ENCODE data around the gene INPP5D.

DNA sequence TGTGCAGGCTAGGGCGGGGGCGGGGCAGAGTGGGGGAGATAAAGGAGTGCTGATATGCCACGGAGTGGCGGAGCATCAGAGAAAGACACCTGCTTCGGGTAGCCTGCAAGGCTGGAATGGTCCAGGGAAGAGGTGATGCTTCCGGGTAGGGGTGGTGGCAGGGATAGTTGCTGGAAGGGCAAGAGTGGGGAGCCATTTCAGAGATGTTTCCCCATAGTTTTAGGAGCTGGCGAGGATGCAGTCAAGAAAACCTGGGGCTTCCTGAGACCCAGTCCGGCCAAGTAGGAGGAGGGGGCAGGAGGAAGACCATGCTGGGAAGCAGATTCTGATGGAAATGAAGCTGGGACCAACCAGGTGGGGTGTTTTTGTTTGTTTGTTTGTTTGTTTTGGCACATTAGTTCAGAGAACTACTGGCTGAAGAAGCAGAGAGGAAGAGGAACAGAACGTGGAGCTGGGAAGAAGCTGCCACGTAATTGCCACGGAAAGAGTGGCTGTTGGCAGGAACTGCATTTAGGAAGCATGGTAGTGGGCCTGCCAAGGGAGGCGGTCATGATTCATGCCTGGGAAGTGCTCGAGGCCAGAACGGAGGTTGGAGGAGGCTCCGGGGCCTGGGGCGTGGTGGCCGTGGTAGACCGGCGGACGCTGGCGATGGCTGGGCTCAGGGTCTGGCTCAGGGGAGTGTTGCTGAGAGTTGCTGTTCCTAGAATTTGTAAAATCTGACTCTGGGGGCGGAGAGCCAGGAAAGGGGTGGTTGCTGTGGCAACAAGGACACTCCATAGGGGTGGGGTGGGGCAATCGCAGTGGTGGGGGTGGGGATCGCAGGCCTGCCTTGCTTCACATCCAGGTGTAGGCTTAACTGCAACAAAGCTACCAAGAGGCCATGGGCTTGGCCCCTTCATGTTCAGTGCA, 8.6 kb upstream of the INPP5D start:
- TF ChIP-seq, protein P1, sequence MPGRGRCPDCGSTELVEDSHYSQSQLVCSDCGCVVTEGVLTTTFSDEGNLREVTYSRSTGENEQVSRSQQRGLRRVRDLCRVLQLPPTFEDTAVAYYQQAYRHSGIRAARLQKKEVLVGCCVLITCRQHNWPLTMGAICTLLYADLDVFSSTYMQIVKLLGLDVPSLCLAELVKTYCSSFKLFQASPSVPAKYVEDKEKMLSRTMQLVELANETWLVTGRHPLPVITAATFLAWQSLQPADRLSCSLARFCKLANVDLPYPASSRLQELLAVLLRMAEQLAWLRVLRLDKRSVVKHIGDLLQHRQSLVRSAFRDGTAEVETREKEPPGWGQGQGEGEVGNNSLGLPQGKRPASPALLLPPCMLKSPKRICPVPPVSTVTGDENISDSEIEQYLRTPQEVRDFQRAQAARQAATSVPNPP (CRISPR knock-in tag; IDR thresholded peaks at IDR 0.05) = no peak
- TF ChIP-seq CENPT (CRISPR knock-in tag; IDR thresholded peaks at IDR 0.05; ENCODE audit: low read depth) (no peak), NFIC (IDR thresholded peaks at IDR 0.05; ENCODE audit: low read length) (no peak), PTBP1 (IDR thresholded peaks at IDR 0.05; ENCODE audit: low read depth, low read length, poor library complexity, severe bottlenecking) (no peak), IRF2 (CRISPR knock-in tag; IDR thresholded peaks at IDR 0.05) (no peak), MAFK (conservative IDR thresholded peaks at IDR 0.05 in 1 of 2, IDR thresholded peaks at IDR 0.05 in 1 of 2; ENCODE audit: low read length in 2 of 2) (no peak), MYNN (CRISPR knock-in tag; IDR thresholded peaks at IDR 0.05; ENCODE audit: low read depth) (no peak)
- TF ChIP-seq, protein P2, sequence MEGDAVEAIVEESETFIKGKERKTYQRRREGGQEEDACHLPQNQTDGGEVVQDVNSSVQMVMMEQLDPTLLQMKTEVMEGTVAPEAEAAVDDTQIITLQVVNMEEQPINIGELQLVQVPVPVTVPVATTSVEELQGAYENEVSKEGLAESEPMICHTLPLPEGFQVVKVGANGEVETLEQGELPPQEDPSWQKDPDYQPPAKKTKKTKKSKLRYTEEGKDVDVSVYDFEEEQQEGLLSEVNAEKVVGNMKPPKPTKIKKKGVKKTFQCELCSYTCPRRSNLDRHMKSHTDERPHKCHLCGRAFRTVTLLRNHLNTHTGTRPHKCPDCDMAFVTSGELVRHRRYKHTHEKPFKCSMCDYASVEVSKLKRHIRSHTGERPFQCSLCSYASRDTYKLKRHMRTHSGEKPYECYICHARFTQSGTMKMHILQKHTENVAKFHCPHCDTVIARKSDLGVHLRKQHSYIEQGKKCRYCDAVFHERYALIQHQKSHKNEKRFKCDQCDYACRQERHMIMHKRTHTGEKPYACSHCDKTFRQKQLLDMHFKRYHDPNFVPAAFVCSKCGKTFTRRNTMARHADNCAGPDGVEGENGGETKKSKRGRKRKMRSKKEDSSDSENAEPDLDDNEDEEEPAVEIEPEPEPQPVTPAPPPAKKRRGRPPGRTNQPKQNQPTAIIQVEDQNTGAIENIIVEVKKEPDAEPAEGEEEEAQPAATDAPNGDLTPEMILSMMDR (CRISPR knock-in tag; IDR thresholded peaks at IDR 0.05) = no peak
- TF ChIP-seq, protein P3, sequence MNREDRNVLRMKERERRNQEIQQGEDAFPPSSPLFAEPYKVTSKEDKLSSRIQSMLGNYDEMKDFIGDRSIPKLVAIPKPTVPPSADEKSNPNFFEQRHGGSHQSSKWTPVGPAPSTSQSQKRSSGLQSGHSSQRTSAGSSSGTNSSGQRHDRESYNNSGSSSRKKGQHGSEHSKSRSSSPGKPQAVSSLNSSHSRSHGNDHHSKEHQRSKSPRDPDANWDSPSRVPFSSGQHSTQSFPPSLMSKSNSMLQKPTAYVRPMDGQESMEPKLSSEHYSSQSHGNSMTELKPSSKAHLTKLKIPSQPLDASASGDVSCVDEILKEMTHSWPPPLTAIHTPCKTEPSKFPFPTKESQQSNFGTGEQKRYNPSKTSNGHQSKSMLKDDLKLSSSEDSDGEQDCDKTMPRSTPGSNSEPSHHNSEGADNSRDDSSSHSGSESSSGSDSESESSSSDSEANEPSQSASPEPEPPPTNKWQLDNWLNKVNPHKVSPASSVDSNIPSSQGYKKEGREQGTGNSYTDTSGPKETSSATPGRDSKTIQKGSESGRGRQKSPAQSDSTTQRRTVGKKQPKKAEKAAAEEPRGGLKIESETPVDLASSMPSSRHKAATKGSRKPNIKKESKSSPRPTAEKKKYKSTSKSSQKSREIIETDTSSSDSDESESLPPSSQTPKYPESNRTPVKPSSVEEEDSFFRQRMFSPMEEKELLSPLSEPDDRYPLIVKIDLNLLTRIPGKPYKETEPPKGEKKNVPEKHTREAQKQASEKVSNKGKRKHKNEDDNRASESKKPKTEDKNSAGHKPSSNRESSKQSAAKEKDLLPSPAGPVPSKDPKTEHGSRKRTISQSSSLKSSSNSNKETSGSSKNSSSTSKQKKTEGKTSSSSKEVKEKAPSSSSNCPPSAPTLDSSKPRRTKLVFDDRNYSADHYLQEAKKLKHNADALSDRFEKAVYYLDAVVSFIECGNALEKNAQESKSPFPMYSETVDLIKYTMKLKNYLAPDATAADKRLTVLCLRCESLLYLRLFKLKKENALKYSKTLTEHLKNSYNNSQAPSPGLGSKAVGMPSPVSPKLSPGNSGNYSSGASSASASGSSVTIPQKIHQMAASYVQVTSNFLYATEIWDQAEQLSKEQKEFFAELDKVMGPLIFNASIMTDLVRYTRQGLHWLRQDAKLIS (CRISPR knock-in tag; IDR thresholded peaks at IDR 0.05) = no peak
- TF ChIP-seq, protein P4, sequence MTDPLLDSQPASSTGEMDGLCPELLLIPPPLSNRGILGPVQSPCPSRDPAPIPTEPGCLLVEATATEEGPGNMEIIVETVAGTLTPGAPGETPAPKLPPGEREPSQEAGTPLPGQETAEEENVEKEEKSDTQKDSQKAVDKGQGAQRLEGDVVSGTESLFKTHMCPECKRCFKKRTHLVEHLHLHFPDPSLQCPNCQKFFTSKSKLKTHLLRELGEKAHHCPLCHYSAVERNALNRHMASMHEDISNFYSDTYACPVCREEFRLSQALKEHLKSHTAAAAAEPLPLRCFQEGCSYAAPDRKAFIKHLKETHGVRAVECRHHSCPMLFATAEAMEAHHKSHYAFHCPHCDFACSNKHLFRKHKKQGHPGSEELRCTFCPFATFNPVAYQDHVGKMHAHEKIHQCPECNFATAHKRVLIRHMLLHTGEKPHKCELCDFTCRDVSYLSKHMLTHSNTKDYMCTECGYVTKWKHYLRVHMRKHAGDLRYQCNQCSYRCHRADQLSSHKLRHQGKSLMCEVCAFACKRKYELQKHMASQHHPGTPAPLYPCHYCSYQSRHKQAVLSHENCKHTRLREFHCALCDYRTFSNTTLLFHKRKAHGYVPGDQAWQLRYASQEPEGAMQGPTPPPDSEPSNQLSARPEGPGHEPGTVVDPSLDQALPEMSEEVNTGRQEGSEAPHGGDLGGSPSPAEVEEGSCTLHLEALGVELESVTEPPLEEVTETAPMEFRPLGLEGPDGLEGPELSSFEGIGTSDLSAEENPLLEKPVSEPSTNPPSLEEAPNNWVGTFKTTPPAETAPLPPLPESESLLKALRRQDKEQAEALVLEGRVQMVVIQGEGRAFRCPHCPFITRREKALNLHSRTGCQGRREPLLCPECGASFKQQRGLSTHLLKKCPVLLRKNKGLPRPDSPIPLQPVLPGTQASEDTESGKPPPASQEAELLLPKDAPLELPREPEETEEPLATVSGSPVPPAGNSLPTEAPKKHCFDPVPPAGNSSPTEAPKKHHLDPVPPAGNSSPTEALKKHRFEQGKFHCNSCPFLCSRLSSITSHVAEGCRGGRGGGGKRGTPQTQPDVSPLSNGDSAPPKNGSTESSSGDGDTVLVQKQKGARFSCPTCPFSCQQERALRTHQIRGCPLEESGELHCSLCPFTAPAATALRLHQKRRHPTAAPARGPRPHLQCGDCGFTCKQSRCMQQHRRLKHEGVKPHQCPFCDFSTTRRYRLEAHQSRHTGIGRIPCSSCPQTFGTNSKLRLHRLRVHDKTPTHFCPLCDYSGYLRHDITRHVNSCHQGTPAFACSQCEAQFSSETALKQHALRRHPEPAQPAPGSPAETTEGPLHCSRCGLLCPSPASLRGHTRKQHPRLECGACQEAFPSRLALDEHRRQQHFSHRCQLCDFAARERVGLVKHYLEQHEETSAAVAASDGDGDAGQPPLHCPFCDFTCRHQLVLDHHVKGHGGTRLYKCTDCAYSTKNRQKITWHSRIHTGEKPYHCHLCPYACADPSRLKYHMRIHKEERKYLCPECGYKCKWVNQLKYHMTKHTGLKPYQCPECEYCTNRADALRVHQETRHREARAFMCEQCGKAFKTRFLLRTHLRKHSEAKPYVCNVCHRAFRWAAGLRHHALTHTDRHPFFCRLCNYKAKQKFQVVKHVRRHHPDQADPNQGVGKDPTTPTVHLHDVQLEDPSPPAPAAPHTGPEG (CRISPR knock-in tag; IDR thresholded peaks at IDR 0.05) = no peak
- TF ChIP-seq, protein P5, sequence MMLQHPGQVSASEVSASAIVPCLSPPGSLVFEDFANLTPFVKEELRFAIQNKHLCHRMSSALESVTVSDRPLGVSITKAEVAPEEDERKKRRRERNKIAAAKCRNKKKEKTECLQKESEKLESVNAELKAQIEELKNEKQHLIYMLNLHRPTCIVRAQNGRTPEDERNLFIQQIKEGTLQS (CRISPR knock-in tag; IDR thresholded peaks at IDR 0.05) = no peak
